ENCODE data around the gene GAB1. TPM values are rescaled to one million over a fixed set of nuclear protein-coding genes. Genes with fewer than 3 reads are reported as not detected.

The GAB1 gene
- total and polyA plus RNA-seq, 2 of the 13 experiments (the other 11 are each of a cell fraction or from before 2014, with no cell fraction given), result 8.7 to 14.7 TPM

GRCh38 chr4:143335979-143336780 is 496 bp upstream of the GAB1 start (continued):
- no peak for TF ChIP-seq RAD21 (CRISPR knock-in tag; IDR thresholded peaks at IDR 0.05)
- TF ChIP-seq ZNF746 (CRISPR knock-in tag; IDR thresholded peaks at IDR 0.05), result peak; percentile 95; the same call in 1 of the 2 replicates
- TF ChIP-seq FIP1L1 (IDR thresholded peaks at IDR 0.05; ENCODE audit: borderline replicate concordance, insufficient read depth, low read depth, low read length), result no peak
- peak; percentile 69 for TF ChIP-seq SALL1 (CRISPR knock-in tag; IDR thresholded peaks at IDR 0.05)
- 0 out of 2 replicates have a peak, but pooled peaks have one; percentile 45 for TF ChIP-seq ZNF235 (CRISPR knock-in tag; IDR thresholded peaks at IDR 0.05; ENCODE audit: borderline replicate concordance)
- TF ChIP-seq MBNL3 (CRISPR knock-in tag; conservative IDR thresholded peaks at IDR 0.05), result no peak
- no peak for TF ChIP-seq ZNF10 (CRISPR knock-in tag; IDR thresholded peaks at IDR 0.05; ENCODE audit: borderline replicate concordance, low read depth)
- TF ChIP-seq KMT2B (CRISPR knock-in tag; IDR thresholded peaks at IDR 0.05), result peak; percentile 79; the same call in 1 of the 2 replicates
- TF ChIP-seq ZNF432 (CRISPR knock-in tag; IDR thresholded peaks at IDR 0.05; ENCODE audit: borderline replicate concordance), result no peak
- peak; percentile 84; the same call in 1 of the 2 replicates for TF ChIP-seq UBTF (CRISPR knock-in tag; IDR thresholded peaks at IDR 0.05)
- TF ChIP-seq ZNF484 (CRISPR knock-in tag; IDR thresholded peaks at IDR 0.05; ENCODE audit: borderline replicate concordance, low read depth), result no peak
- no peak for TF ChIP-seq ZNF691 (CRISPR knock-in tag; IDR thresholded peaks at IDR 0.05; ENCODE audit: borderline replicate concordance, low read depth)
- TF ChIP-seq SATB2 (CRISPR knock-in tag; IDR thresholded peaks at IDR 0.05), result no peak
- TF ChIP-seq CHCHD3 (CRISPR knock-in tag; IDR thresholded peaks at IDR 0.05), result peak; percentile 70; the same call in 1 of the 2 replicates
- TF ChIP-seq TIGD3 (CRISPR knock-in tag; IDR thresholded peaks at IDR 0.05; ENCODE audit: borderline replicate concordance), result no peak; the same call in 1 of the 2 replicates
- TF ChIP-seq EZH2 (conservative IDR thresholded peaks at IDR 0.05; ENCODE audit: low read depth, low read length), result no peak
- no peak for TF ChIP-seq RFX5 (IDR thresholded peaks at IDR 0.05; ENCODE audit: low read depth, low read length)
- TF ChIP-seq ZBTB8A (CRISPR knock-in tag; IDR thresholded peaks at IDR 0.05; ENCODE audit: borderline replicate concordance, low read depth), result no peak
- TF ChIP-seq, protein P1, sequence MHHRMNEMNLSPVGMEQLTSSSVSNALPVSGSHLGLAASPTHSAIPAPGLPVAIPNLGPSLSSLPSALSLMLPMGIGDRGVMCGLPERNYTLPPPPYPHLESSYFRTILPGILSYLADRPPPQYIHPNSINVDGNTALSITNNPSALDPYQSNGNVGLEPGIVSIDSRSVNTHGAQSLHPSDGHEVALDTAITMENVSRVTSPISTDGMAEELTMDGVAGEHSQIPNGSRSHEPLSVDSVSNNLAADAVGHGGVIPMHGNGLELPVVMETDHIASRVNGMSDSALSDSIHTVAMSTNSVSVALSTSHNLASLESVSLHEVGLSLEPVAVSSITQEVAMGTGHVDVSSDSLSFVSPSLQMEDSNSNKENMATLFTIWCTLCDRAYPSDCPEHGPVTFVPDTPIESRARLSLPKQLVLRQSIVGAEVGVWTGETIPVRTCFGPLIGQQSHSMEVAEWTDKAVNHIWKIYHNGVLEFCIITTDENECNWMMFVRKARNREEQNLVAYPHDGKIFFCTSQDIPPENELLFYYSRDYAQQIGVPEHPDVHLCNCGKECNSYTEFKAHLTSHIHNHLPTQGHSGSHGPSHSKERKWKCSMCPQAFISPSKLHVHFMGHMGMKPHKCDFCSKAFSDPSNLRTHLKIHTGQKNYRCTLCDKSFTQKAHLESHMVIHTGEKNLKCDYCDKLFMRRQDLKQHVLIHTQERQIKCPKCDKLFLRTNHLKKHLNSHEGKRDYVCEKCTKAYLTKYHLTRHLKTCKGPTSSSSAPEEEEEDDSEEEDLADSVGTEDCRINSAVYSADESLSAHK (CRISPR knock-in tag; IDR thresholded peaks at IDR 0.05; ENCODE audit: borderline replicate concordance), result no peak
- TF ChIP-seq ZNF639 (CRISPR knock-in tag; conservative IDR thresholded peaks at IDR 0.05), result no peak
